RWPE1 (cell line): ENCODE measurements around the gene RBM25.
"Not testable (repeated sequence)": the region's sequence is repeated elsewhere in the genome, so short reads cannot be mapped to it uniquely, and the experiment has no call there.

Source experiments
- CTCF ChIA-PET: fragments of 350-600 bp; sonication (Branson Sonifier 250); formaldehyde crosslinking; extraction: SDS; loops from one replicate; lab custom pipeline; 2021; lab: Yijun Ruan, JAX
- POLR2A ChIA-PET: fragments of 400-600 bp; formaldehyde crosslinking; extraction: SDS; loops from one replicate; lab custom pipeline; 2020; ENCODE audit warnings: antibody characterized with exemption; ENCODE audit not compliant: low non-redundant PET; lab: Yijun Ruan, JAX
- DNase-seq: peaks from one replicate; pipeline ENCODE4 v3.0.0; 2012; ENCODE audit warnings: low spot score
- H3K27ac ChIP-seq: fragments of 450-650 bp; 2 replicates; pipeline ENCODE4 v1.5.1; 2017
- CTCF ChIP-seq: fragments of 450-650 bp; conservative IDR thresholded peaks from 2 replicates; pipeline ENCODE4 v1.5.1; 2017; ENCODE audit warnings: low read depth, mild to moderate bottlenecking

Gene RBM25

GRCh38 chr14:73026243-73026844, 32.0 kb upstream of the RBM25 start:
- no peak for TF ChIP-seq CTCF
- CTCF ChIA-PET = interaction anchor here (0.7 to 1.2 kb wide), 2 partner anchors 32 to 1318 kb away, joined by 3 to 5 read pairs; partner anchors contain the start of gene RBM25
- peak; percentile 55 for DNase-seq
- peak overlapping the region; percentile 88 for H3K27ac ChIP-seq
- POLR2A ChIA-PET = interaction anchor here (1.3 kb wide), 1 partner anchor 32 kb away, joined by 5 read pairs; the partner anchor contains the start of gene RBM25

GRCh38 chr14:73026845-73027542, 31.3 kb upstream of the RBM25 start, which contains the start of gene ZFYVE1:
ZFYVE1 (minus strand) TSS chr14:73027106; CDS start chr14:73024508, 2,598 bp downstream.
- CTCF ChIA-PET = no interaction called here

GRCh38 chr14:73027546-73027945, 30.8 kb upstream of the RBM25 start:
- TF ChIP-seq CTCF = no peak
- DNase-seq = no peak
- ChIA-PET POLR2A (no interaction called here), CTCF (interaction anchor here (1.1 kb wide), 1 partner anchor 30 kb away, joined by 3 read pairs; no protein-coding TSS in a partner anchor)
- no peak overlapping the region for H3K27ac ChIP-seq

More at GRCh38 chr14:73026845-73027542, 31.3 kb upstream of the RBM25 start, which contains the start of gene ZFYVE1:
- POLR2A ChIA-PET = interaction anchor here (1.3 kb wide), 1 partner anchor 31 kb away, joined by 5 read pairs; the partner anchor contains the start of gene RBM25
- no peak for TF ChIP-seq CTCF
- DNase-seq = peak; percentile 93
- peak within 1 kb of the TSS; percentile 88 for H3K27ac ChIP-seq

DNA sequence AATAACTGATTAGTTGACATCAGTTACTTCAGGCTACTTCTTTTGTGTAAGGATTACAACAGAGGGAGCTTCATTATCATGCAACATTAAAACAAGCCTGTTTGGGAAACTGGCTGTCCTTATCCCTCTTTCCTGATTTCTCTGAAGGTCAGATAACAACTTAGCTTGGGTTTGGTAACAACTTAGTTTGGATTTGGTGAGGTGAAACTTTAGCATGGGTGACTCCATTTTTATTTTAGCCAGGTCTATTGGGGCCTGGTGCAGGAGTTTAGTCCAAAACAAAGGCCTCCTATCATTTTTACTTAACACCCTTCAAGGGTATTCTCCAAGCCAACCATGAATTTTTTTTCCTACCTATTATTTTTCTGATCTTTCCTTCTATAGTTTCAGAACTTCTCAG, 30.4 kb upstream of the RBM25 start:
- POLR2A ChIA-PET = no interaction called here
- no peak for DNase-seq
- CTCF ChIA-PET = interaction anchor here (1.1 kb wide), 1 partner anchor 29 kb away, joined by 3 read pairs; no protein-coding TSS in a partner anchor
- TF ChIP-seq CTCF = no peak
- H3K27ac ChIP-seq = no peak overlapping the region

- POLR2A ChIA-PET, H3K27ac ChIP-seq, DNase-seq: not testable (repeated sequence)
- CTCF ChIA-PET = interaction anchor here (0.9 kb wide), 1 partner anchor 36 kb away, joined by 3 read pairs; no protein-coding TSS in a partner anchor
Measured at GRCh38 chr14:73036706-73037450, 21.5 kb upstream of the RBM25 start.

GRCh38 chr14:73047808-73048207, 10.5 kb upstream of the RBM25 start:
- ChIA-PET POLR2A (no interaction called here), CTCF (interaction anchor here (0.7 kb wide), 2 partner anchors 30 to 1359 kb away, joined by 3 to 4 read pairs; no protein-coding TSS in a partner anchor)
- no peak overlapping the region for H3K27ac ChIP-seq
- TF ChIP-seq CTCF = no peak
- DNase-seq = no peak
